H9 (cell line): ENCODE results near the gene PTPN21. TPM values are rescaled to one million over a fixed set of nuclear protein-coding genes. Genes with fewer than 3 reads are reported as not detected.

ENCODE experiments used
- DNase-seq: peaks from one replicate; pipeline ENCODE4 v3.0.0-alpha.2; 2017
- H2AFZ ChIP-seq: one replicate; pipeline ENCODE4 v1.6.1; 2013; ENCODE audit warnings: mild to moderate bottlenecking, low read length, control low read depth, moderate library complexity
- H2AK5ac ChIP-seq: 2 replicates; pipeline ENCODE4 v1.6.1; 2013; ENCODE audit warnings: low read length, control low read depth, mixed read lengths; ENCODE audit not compliant: insufficient read length
- H2BK120ac ChIP-seq: one replicate; pipeline ENCODE4 v1.6.1; 2013; ENCODE audit warnings: low read depth, mild to moderate bottlenecking, low read length, control low read depth, inconsistent platforms; ENCODE audit not compliant: poor library complexity, severe bottlenecking
- H2BK12ac ChIP-seq: 2 replicates; pipeline ENCODE4 v1.6.1; 2013; ENCODE audit warnings: low read length, control low read depth, mixed read lengths, low read depth; ENCODE audit not compliant: insufficient read length
- H2BK15ac ChIP-seq: 2 replicates; pipeline ENCODE4 v1.6.1; 2013; ENCODE audit warnings: low read depth, low read length, control low read depth
- H2BK20ac ChIP-seq: one replicate; pipeline ENCODE4 v1.6.1; 2013; ENCODE audit warnings: low read depth, mild to moderate bottlenecking, low read length, control low read depth, inconsistent platforms; ENCODE audit not compliant: poor library complexity, severe bottlenecking
- H2BK5ac ChIP-seq: 2 replicates; pipeline ENCODE4 v1.6.1; 2013; ENCODE audit warnings: low read length, control low read depth, mixed read lengths; ENCODE audit not compliant: insufficient read length
- H3K14ac ChIP-seq: 2 replicates; pipeline ENCODE4 v1.6.1; 2013; ENCODE audit warnings: low read length, control low read depth; ENCODE audit not compliant: insufficient read depth
- H3K18ac ChIP-seq: 2 replicates; pipeline ENCODE4 v1.6.1; 2013; ENCODE audit warnings: low read depth, mild to moderate bottlenecking, mixed read lengths, low read length, control low read depth; ENCODE audit not compliant: insufficient read length
- H3K23ac ChIP-seq: 2 replicates; pipeline ENCODE4 v1.6.1; 2013; ENCODE audit warnings: low read length, control low read depth, mixed read lengths, low read depth; ENCODE audit not compliant: insufficient read length
- H3K23me2 ChIP-seq: 2 replicates; pipeline ENCODE4 v1.6.1; 2013; ENCODE audit warnings: low read depth, mild to moderate bottlenecking, mixed read lengths, low read length, control low read depth; ENCODE audit not compliant: insufficient read length, poor library complexity, severe bottlenecking
- H3K27ac ChIP-seq: 2 replicates; pipeline ENCODE4 v1.5.1; 2013; ENCODE audit warnings: low read length, control low read depth, mixed read lengths, low read depth; ENCODE audit not compliant: insufficient read length
- H3K27me3 ChIP-seq: 2 replicates; pipeline ENCODE4 v1.6.1; 2013; ENCODE audit warnings: low read length, control low read depth, inconsistent platforms; ENCODE audit not compliant: insufficient read depth
- H3K4ac ChIP-seq: 2 replicates; pipeline ENCODE4 v1.6.1; 2013; ENCODE audit warnings: low read depth, mild to moderate bottlenecking, control low read depth, inconsistent platforms, low read length, moderate library complexity
- H3K4me1 ChIP-seq: 2 replicates; pipeline ENCODE4 v1.6.1; 2013; ENCODE audit warnings: low read length, control low read depth, inconsistent platforms; ENCODE audit not compliant: insufficient read depth
- H3K4me2 ChIP-seq: 2 replicates; pipeline ENCODE4 v1.6.1; 2013; ENCODE audit warnings: low read length, control low read depth, mixed read lengths; ENCODE audit not compliant: insufficient read length, insufficient read depth
- H3K56ac ChIP-seq: 2 replicates; pipeline ENCODE4 v1.6.1; 2013; ENCODE audit warnings: low read depth, mild to moderate bottlenecking, mixed read lengths, low read length, control low read depth; ENCODE audit not compliant: insufficient read length
- H3K79me1 ChIP-seq: 2 replicates; pipeline ENCODE4 v1.6.1; 2013; ENCODE audit warnings: low read depth, mild to moderate bottlenecking, moderate library complexity, low read length, control low read depth, inconsistent platforms; ENCODE audit not compliant: insufficient read depth, poor library complexity, severe bottlenecking
- H3K79me2 ChIP-seq: 2 replicates; pipeline ENCODE4 v1.6.1; 2013; ENCODE audit warnings: low read length, control low read depth, inconsistent platforms; ENCODE audit not compliant: insufficient read depth
- H3K9ac ChIP-seq: 2 replicates; pipeline ENCODE4 v1.6.1; 2013; ENCODE audit warnings: low read length, control low read depth, mixed read lengths; ENCODE audit not compliant: insufficient read length; ENCODE audit errors: extremely low read depth
- H3K9me3 ChIP-seq: one replicate; pipeline ENCODE4 v1.6.1; 2013; ENCODE audit warnings: low read depth, low read length, inconsistent platforms; ENCODE audit not compliant: control insufficient read depth
- H3T11ph ChIP-seq: one replicate; pipeline ENCODE4 v1.6.1; 2013; ENCODE audit warnings: mild to moderate bottlenecking, low read length, control low read depth, inconsistent platforms
- H4K20me1 ChIP-seq: one replicate; pipeline ENCODE4 v1.6.1; 2013; ENCODE audit not compliant: control insufficient read depth, insufficient read length, insufficient read depth
- H4K5ac ChIP-seq: 2 replicates; pipeline ENCODE4 v1.6.1; 2013; ENCODE audit warnings: low read depth, mild to moderate bottlenecking, mixed read lengths, low read length, control low read depth; ENCODE audit not compliant: insufficient read length
- H4K8ac ChIP-seq: replicated peaks from 2 replicates; pipeline ENCODE4 v1.6.1; 2013; ENCODE audit warnings: low read length, control low read depth, mixed read lengths, low read depth; ENCODE audit not compliant: insufficient read length
- H4K91ac ChIP-seq: 2 replicates; pipeline ENCODE4 v1.6.1; 2013; ENCODE audit warnings: low read depth, mild to moderate bottlenecking, moderate library complexity, mixed read lengths, low read length, control low read depth; ENCODE audit not compliant: insufficient read length
- H3K27ac Mint-ChIP-seq, 3 experiments: 2 replicates in 2 of 3; 3 replicates in 1 of 3; pipeline ENCODE4 v1.8.0; 2020 to 2021; ENCODE audit warnings: mixed read lengths in 3 of 3, mild to moderate bottlenecking in 1 of 3, moderate library complexity in 1 of 3
- H3K27me3 Mint-ChIP-seq: 2 replicates; pipeline ENCODE4 v1.8.0; 2021; ENCODE audit warnings: low read depth, mild to moderate bottlenecking, moderate library complexity, mixed read lengths
- H3K36me3 Mint-ChIP-seq, 3 experiments: 2 replicates in 2 of 3; 3 replicates in 1 of 3; pipeline ENCODE4 v1.8.0; 2020 to 2021; ENCODE audit warnings: low read depth in 3 of 3, mixed read lengths in 3 of 3; ENCODE audit not compliant: insufficient read depth in 1 of 3
- H3K4me1 Mint-ChIP-seq, 2 experiments: 2 replicates each; pipeline ENCODE4 v1.8.0; 2020; ENCODE audit warnings: mixed read lengths in 2 of 2
- H3K4me3 Mint-ChIP-seq, 2 experiments: 2 replicates in 1 of 2; 3 replicates in 1 of 2; pipeline ENCODE4 v1.8.0; 2020 to 2021; ENCODE audit warnings: mild to moderate bottlenecking in 2 of 2, mixed read lengths in 2 of 2, moderate library complexity in 1 of 2
- H3K9me3 Mint-ChIP-seq, 2 experiments: 2 replicates in 1 of 2; 3 replicates in 1 of 2; pipeline ENCODE4 v1.8.0; 2020; ENCODE audit warnings: mild to moderate bottlenecking in 2 of 2, mixed read lengths in 2 of 2, moderate library complexity in 1 of 2
- CTCF ChIP-seq: fragments of 200-600 bp; sonication (generic); conservative IDR thresholded peaks from 3 replicates; pipeline ENCODE4 v1.8.0; 2021; ENCODE audit warnings: antibody characterized with exemption, mild to moderate bottlenecking
- WGBS: extraction: QIAGEN DNeasy Blood & Tissue Kit; methylation state at CpG from one replicate; pipeline ENCODE4 v1.1.7; 2013; ENCODE audit warnings: missing lambda C conversion rate, low lambda C conversion rate, mixed read lengths; ENCODE audit not compliant: insufficient read length; ENCODE audit errors: extremely low coverage; 5-methylcytosine and 5-hydroxymethylcytosine counted together
- total RNA-seq: library from RNA; stranded (reverse); gene quantifications from 2 replicates; pipeline ENCODE4 v1.2.1, GENCODE V29; 2021

The PTPN21 gene
- total RNA-seq, 1 experiment from 2014 or later: 14.3 TPM

GRCh38 chr14:88559852-88560251 lies 5.0 kb upstream of the PTPN21 start:
- H3K14ac ChIP-seq: no peak overlapping the region
- no peak overlapping the region for H2BK12ac ChIP-seq
- no peak overlapping the region for H3K27ac ChIP-seq
- TF ChIP-seq CTCF: peak; percentile 34; the same call in 2 of the 3 replicates
- H3K9ac ChIP-seq: no peak overlapping the region
- H4K8ac ChIP-seq: no peak overlapping the region
- no peaks in the 10 kb centered on the region for H3K9me3 ChIP-seq
- no peak overlapping the region for H3K18ac ChIP-seq
- H3K79me1 ChIP-seq: no peaks in the 10 kb centered on the region
- no peak overlapping the region for H2BK120ac ChIP-seq
- no peak for DNase-seq
- no peak overlapping the region for H2AK5ac ChIP-seq
- no peak overlapping the region for H3K4ac ChIP-seq
- H3K27me3 ChIP-seq: no peaks in the 10 kb centered on the region
- no peak overlapping the region for H3K4me3 Mint-ChIP-seq
- no peak overlapping the region for H2BK15ac ChIP-seq
- H3K36me3 Mint-ChIP-seq: peaks cover 6 to 13% (median 9%) of the 10 kb centered on the region in 3 experiments; a peak in 6 of 7 replicates
- H4K20me1 ChIP-seq: no peaks in the 10 kb centered on the region
- peaks cover 1% of the 10 kb centered on the region; the same call in 1 of the 2 replicates for H3K27me3 Mint-ChIP-seq
- no peak overlapping the region for H2BK5ac ChIP-seq
- no peak overlapping the region for H4K91ac ChIP-seq
- H2AFZ ChIP-seq: no peak overlapping the region
- no peak overlapping the region for H3T11ph ChIP-seq
- H3K4me1 Mint-ChIP-seq: peaks cover 28 to 34% of the 10 kb centered on the region in 2 experiments
- H4K5ac ChIP-seq: no peak overlapping the region
- no peaks in the 10 kb centered on the region for H3K9me3 Mint-ChIP-seq
- WGBS: no CpG with 5 or more reads among the region's 1 CpG
- no peaks in the 10 kb centered on the region for H3K4me1 ChIP-seq
- peaks cover 3% of the 10 kb centered on the region for H3K23me2 ChIP-seq
- H2BK20ac ChIP-seq: no peak overlapping the region
- no peak overlapping the region for H3K27ac Mint-ChIP-seq
- H3K56ac ChIP-seq: no peak overlapping the region
- no peak overlapping the region for H3K4me2 ChIP-seq
- H3K79me2 ChIP-seq: peaks cover 3% of the 10 kb centered on the region; the same call in 1 of the 2 replicates
- H3K23ac ChIP-seq: no peak overlapping the region
